GM19043 (cell line): ENCODE data around the gene UFSP2.
"Not testable (repeated sequence)": the region's sequence is repeated elsewhere in the genome, so short reads cannot be mapped to it uniquely, and the experiment has no call there.

Experiments used
- ATAC-seq: cut with Tn5 transposase; IDR thresholded peaks from one replicate; pipeline ENCODE4 v1.9.1; 2021; ENCODE audit warnings: low read depth; ENCODE audit not compliant: unreplicated experiment

UFSP2 gene

DNA sequence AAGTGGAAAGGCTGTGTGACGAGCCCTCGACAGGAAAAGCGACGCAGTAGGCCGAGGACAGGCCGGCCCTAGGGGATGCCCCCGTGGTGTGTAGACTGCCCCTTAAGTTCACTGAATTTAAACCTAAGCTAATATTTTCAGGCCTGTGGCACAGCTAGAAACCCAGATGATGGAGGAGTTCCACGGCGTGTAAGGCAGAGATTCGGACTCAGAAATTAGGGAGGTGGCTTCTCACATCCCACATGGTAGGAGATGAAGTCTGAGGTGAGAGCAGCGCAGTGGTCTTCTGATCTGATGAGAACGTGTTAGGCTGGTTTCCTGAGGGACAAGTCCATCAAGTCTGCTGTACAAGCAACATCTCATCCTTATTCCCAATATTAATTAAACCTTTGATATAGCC, 37.8 kb downstream of the UFSP2 start:
- ATAC-seq: no peak

DNA sequence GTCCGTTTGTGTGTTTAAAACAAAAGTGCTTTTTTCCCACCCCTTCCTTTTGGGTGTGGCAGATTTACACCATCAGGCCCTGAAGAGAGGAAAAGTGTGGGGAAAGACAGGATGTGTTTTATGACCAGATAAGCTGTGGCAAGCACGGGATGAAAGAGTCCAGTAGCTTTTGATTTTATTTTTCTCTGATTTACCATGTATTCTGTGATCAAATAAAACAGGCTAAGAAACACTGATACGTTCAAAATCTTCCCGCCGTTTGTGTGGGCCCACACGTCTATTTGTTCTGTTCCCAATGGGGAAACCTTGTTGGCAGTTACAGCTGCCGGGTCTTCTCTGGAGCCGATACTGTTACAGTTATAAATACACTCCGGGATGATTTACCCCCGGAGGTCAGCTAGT, 40.8 kb downstream of the UFSP2 start:
- ATAC-seq: no peak

DNA sequence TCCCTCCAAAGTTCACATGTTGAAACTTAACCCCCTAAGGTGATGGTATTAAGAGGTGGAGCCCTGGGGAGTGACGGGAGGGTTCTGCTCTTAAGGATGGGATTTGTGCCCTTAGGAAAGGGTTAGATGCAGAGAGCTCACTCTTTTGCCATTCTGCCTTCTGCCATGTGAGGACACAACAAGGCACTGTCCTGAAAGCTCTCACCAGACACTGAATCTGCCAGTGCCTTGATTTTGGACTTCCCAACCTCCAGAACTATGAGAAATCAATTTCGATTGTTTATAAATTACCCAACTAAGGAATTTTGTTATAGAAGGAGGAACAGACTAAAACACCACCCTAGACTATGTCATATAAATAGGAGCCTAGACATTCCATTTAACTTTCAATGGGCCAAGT, 41.7 kb downstream of the UFSP2 start:
- no peak for ATAC-seq

DNA sequence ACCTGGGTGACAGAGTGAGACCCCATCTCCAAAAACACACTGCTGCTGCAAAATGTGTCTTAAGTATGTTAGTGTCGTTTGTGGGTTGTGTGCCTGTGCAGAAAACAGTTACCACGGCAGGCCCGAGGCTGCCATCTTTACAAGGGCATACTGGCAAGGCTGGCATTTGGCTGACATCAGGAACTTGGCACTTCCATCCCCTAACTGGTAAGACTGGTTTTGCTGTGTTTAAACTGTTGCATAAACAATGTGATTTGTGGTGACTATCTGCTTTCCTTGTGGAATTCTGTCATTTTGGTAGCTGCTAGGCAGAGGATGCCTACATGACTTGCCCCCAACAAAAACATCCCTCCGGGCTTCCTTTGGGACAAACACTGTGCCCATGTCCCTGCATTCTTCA, 42.3 kb downstream of the UFSP2 start:
- ATAC-seq: no peak

DNA sequence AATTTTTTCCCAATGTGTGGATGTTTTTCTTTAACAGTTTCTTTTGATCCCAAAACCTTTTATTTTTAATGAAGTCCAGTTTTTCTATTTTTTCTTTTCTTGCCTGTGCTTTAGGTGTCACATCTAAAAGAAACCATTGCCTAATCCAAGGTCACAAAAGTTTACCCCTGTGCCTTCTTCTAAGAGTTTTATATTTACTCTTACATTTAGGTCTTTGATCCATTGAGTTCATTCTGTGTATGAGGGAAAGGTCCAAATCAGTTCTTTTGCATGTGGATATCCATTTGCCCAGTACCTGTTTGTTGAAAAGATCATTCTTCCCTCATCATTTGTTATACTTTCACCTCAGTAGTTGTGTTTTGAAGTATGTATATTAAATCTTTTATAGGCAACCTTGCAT, 43.0 kb downstream of the UFSP2 start:
- no peak for ATAC-seq

DNA sequence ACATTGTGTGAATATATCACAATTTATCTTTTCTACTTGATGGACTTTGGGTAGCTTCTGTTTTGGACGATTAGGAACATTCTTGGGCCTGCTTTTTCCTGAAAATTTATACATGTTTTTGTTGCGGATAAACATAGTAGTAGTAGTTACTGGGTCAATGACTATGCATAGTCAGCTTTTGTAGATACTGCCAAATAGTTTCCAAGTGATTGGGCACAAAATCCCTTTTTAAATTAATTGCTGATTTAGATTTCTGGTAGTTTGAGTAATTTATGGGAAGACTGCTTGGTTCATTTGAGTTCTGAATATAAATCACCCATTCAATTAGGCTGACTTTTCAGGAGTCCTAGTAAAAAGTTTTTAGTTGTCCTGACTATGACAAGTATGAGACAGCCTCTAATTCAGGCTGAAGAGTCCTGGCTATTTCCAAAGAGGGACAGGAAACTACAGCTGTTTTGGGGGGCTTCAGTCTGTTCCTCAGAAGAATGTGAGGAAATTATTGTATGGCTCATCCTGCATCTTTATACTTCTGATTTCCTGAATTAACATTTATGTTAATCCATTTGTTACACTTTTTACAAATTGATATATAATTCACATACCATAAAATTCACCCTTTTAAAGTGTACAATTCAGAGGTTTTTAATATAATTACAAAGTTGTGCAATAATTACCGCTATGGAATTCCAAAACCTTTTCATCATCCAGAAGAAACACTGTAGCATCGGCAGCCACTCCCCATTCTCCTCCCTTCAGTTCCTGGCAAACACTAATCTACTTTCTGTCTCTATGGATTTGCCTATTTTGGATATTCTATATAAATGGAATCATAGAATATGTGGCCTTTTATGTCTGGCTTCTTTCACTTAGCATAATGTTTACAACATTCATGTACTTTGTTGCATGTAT, 44.2 kb downstream of the UFSP2 start:
- ATAC-seq: no peak

DNA sequence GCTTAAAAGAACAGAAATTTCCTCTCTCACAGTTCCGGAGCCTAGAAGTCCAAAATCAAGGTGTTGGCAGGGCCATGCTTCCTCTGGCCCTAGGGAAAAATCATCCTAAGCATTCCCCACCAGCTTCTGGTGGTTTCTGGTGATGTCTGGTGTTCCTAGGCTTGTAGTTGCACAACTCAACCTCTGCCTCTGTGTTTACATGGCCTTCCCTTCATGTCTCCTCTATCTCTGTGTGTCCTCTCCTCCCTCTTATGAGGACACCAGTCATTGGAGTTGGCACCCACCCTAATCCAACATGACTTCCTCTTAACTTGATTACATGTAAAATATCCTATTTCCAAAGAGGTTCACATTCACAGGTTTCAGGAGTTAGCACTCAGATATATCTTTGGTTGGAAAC, 45.4 kb downstream of the UFSP2 start:
- no peak for ATAC-seq

DNA sequence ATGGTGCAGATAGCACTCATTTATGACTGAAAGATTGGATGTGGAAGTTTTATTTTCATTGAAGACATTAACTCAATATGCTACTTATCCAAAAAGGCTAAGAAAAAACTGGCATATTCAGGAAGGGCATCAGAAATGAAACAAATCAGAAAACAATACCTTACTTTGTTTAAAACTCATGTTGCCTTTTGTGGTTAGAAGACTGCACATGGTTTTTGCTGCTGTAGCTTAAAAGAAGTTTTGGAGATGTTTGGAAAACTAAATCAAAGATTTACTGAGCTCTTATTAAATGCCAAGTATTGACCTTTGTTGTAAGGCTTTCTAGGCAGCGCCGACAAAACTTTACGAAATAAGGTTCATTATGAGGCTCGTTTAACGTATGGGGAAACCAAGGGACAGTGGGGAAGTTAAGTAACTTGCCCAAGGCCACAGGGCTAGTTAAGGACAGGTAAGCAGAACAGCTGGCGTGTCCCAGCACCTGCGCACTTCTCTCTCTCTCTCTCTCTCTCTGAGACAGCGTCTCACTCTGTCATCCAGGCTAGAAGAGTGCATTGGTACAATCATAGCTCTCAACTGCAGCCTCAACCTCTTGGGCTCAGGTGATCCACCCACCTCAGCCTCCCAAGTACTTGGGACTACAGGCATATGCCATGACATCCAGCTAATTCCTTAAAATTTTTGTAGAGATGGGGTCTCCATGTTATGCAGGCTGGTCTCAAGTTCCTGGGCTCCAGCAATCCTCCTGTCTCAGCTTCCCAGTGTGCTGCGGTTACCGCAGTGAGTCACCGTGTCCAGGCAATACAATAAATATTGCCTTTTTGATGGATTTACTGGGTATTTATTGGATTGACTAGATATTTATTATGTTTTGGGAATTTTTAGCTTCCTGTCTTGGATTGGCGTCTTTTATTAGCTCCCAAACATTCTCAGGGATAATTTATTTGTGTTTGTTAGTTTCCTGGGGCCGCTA, 46.2 kb downstream of the UFSP2 start:
- no peak for ATAC-seq

DNA sequence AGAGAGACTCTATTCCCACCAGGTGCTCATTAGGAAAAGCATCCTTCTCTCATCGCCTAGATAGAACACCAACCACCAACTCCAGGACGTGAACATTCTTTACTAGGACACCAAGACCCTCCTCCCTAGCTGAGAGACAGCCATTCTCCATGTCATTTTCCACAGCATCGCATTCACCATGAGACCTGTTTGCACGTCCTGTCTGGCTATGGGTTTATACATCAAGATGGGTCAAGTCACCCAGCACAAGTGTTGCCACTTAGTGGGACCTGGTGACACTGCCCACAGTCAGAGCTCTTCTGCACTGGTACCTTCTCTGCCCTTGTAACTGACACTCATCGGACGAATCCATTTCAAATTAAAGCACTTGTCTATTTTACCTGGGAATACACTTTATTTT, 47.5 kb downstream of the UFSP2 start:
- ATAC-seq: no peak

DNA sequence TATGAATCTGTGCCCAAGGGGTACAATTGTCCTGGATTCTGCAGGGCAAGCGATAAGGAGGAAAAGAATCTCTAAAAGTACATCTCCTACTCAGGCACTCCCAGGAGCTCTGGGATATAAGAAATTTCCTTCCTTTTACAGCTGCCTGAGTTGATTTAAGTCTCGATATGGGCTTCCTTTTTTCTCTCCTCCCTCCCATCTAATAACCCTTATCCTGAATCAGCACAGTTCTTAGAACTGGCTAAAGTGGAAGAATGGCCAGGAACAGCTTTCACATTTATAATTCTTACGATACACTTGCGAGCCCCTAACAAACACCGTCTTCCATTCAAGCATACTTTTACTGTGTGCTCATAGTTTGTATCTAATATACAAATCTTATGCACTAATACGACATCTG, 51.2 kb downstream of the UFSP2 start:
- no peak for ATAC-seq

DNA sequence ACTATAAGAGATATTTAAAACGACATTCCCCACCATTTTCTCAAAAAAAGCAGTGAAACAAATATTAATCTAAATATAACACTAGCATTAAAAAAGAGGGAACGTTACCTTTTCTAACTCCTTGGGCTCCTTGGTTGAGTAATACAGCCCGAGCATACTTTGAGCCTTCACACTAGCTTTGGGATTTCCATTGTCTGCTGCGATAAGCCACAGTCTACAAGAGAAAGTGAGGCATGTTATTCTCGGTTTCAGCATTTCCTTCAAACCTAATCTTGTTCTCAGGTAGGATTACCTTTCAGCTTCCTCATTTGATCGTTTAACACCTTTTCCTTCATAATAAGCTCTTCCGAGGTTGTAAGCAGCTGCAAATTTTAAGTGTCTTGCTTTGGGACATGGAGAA, 51.7 kb downstream of the UFSP2 start:
- ATAC-seq: no peak

DNA sequence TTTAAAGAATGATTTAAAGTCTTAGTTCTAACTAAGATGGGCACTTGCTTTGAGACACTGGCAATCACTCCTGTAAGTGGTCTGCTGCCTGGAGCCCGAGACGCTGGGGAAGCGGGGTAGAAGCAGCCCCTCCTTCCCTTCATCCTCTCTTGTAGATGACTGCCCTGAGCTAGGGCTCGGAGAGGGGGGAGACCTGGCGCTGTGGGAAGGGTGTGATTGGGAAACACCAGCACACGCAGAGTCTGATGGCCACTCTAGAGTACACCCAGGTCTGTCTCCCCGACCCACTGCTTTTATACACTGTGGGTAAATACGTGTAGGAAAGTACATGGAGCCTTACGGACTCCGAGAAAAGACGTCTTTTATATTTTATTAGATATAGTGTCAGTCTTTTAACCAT, 54.1 kb downstream of the UFSP2 start:
- ATAC-seq: no peak

DNA sequence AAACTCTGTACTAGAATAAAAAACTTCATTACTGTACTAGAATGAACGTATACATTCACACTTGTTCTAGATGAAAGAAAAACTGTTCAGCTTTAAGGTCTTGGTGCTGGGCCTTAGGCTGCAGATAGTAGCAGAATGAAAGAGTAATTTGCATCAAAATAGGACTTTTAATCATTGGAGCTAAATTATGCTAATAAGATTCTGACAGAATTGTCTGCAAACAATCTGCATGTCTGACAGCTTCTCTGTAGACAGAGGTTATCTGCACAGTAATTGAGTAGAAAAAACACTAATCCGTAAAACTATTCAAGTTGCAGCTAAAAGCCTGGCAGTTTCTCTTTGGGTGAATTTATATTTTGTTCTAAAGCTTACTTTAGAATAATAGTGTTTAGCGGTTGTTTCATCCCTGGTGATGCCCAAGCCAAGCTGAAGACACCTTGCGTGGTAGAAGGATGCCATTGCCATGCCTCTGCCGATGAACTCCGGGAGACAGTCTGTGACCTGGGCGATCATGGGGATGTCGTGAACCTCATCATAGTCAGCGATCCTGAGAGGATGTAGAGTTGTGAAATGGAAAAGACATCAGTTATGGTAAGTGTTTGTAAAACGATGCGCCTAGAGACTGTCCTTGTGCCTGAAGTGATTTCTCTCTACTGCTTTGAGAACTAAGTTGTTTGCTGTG, 55.4 kb downstream of the UFSP2 start:
- no peak for ATAC-seq

DNA sequence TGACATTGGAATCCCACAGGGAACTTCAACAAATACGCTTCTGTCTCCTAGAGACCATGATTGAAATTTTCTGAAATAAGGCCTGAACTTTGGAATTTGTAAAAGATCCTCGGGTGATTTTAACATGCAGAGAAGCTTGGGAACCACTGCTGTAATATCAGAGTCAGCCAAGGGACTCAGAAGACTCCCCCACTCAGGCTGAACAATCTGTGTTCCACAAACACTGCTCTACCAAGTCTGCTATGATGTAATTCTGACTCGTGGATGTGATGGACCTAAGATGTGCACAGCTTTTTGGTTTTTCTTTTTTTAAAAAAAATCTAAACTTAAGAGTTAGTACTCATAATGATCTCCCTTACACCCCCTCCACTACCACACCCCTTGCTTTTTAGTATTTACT, 56.0 kb downstream of the UFSP2 start:
- ATAC-seq: no peak

DNA sequence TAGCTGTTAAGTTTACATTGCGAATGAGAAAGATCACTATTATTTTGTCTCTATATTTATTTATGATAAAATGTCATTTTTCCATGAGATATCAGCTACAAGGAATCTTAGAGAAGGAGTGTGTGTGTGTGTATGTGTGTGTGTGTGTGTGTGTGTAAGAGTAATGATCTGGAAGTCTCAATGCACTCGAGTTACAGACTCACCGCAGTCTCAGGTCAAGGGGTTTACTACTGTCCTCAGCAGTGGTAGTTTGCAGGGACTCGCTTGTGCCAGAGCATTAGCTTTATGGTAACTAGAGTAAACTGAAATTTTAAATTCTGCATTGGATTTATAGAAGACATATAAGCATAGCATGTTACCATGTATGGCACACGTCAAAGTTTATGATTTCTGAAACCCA, 60.9 kb downstream of the UFSP2 start:
- ATAC-seq: no peak

DNA sequence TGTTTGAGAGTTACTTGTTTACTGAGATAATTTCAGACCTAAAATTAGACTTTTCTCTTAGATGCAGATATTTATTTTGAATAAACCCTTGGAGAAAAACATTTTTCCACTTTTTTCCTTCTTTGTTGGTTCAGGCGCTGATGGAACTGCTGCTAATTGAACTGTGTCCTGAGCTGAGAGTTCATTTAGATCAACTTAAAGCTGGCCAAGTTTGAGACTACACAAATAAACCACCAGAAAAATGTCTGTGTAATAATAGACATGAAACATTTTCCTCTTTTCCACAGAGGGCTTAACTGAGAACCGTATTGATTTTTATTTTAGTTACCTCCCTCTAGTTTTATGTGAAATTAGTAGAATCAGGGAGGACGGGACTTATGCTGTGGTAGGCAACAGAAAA, 62.5 kb downstream of the UFSP2 start:
- no peak for ATAC-seq

DNA sequence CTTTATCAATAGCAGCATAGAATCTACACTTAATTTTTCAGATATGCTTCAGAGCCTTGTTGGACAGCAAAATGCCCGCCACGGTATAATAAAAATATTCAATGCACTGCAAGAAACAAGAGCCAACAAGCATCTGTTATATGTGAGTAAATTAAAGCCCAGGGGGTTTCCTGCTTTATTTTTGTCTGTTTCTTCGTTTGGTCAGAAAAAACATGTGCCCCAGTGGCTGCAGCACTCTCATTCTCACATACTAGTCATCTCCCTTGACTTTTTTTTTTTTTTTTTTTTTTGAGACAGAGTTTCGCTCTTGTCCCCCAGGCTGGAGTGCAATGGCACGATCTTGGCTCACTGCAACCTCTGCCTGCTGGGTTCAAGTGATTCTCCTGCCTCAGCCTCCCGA, 63.2 kb downstream of the UFSP2 start:
- ATAC-seq: not testable (repeated sequence)

DNA sequence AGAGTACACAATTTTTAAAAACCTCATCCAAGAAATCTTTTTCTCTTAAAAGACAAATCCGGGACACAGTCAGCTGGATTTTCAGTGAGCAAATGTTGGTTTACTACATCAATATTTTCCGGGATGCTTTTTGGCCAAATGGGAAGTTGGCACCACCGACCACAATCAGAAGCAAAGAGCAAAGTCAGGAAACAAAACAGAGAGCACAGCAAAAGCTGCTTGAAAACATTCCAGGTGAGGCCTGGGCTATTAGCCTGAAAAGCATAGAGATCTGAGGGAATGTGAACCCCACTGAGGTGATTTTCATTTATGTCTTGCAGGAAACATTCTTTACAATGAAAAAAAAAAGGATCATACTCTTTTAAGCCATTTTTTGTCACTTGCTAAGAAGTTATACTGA, 63.9 kb downstream of the UFSP2 start:
- ATAC-seq: no peak

DNA sequence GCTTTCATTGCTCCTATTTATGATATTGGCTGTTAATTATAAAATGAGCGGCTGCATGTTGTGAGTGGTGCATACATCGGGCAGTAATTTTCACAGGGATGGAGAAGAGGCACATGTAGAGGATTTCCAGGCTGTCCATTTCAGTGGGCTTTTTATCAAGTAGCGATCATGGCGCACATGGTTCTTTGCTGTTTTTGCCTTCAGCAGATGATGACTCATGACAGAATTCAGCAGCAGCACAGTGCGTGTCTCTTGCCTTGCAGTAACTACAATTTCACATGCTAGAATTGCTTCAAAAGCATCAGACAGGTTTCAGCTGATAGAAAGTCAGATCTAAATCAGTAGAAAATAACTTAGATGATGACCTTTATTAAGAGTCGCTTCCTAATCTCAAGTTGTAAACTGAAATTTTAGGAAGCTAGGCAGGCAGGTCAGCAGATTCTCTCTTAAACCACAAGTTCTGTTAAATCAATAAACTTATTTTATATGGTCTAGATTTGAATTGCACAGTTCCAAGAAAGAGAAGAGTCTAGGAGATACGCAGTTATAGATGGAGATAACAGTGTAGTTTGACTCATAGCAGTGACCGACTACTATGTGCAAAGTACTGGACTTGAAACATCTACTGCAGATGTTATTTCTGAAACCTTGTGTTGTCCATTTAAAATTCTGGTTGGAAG, 65.9 kb downstream of the UFSP2 start:
- ATAC-seq: no peak

DNA sequence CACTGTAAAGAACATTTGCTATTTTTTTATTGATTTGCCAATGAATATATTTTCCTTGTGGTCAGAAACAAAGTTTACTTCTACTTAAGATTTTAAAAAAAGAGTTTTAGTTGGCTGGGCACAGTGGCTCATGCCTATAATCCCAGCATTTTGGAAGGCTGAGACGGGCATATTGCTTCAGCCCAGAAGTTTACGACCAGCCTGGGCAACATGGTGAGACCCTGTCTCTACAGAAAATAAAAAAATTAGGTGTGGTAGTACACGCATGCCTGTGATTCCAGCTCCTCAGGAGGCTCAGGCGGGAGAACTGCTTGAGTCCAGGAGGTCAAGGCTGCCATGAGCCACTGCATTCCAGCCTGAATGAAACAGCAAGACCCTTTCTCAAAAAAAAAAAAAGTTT, 66.8 kb downstream of the UFSP2 start:
- ATAC-seq: no peak
